Measurements from ENCODE around the gene NOM1.

Gene NOM1

DNA sequence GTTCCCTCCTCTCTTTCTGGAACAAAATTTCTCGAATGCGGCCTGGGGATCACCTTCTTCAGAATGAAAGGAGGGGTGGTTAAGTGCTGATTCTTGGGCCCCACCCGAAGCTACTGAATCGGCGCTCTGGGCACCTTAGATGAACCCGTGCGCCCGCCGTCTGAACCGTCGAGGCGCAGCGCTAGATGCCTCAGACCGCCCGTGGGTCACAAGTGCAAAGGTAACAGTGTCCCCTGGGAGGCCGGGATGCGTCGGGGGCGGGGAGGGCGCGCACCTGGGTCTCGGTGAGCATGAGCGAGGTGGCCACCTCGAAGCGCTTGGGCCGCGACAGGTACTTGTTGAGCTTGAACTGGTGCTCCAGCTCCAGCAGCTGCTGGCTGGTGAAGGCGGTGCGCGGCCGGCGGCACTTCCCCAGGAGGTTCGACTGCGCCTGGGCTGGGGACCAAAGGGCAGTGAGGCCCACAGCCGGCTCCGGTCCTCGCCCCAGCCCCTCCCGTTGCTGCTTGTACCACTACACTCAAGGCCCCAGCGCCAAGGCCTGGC lies 56.8 kb downstream of the NOM1 start:
- H3K4me3 ChIP-seq (replicated peaks; ENCODE audit: insufficient read depth, low read length) = no peak overlapping the region
- TF ChIP-seq GABPA (IDR thresholded peaks at IDR 0.05; ENCODE audit: low read depth) = no peak
- TF ChIP-seq, protein P1, sequence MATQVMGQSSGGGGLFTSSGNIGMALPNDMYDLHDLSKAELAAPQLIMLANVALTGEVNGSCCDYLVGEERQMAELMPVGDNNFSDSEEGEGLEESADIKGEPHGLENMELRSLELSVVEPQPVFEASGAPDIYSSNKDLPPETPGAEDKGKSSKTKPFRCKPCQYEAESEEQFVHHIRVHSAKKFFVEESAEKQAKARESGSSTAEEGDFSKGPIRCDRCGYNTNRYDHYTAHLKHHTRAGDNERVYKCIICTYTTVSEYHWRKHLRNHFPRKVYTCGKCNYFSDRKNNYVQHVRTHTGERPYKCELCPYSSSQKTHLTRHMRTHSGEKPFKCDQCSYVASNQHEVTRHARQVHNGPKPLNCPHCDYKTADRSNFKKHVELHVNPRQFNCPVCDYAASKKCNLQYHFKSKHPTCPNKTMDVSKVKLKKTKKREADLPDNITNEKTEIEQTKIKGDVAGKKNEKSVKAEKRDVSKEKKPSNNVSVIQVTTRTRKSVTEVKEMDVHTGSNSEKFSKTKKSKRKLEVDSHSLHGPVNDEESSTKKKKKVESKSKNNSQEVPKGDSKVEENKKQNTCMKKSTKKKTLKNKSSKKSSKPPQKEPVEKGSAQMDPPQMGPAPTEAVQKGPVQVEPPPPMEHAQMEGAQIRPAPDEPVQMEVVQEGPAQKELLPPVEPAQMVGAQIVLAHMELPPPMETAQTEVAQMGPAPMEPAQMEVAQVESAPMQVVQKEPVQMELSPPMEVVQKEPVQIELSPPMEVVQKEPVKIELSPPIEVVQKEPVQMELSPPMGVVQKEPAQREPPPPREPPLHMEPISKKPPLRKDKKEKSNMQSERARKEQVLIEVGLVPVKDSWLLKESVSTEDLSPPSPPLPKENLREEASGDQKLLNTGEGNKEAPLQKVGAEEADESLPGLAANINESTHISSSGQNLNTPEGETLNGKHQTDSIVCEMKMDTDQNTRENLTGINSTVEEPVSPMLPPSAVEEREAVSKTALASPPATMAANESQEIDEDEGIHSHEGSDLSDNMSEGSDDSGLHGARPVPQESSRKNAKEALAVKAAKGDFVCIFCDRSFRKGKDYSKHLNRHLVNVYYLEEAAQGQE (IDR thresholded peaks at IDR 0.05; ENCODE audit: insufficient replicate concordance, low read depth) = no peak
- TF ChIP-seq SPI1 (IDR thresholded peaks at IDR 0.05; ENCODE audit: borderline replicate concordance, low read depth) = no peak
- H3K27ac ChIP-seq (replicated peaks) = no peak overlapping the region
- no peak for DNase-seq (ENCODE audit: low read depth in 1 of 2, low spot score in 1 of 2)
- peaks cover 84% of the 10 kb centered on the region for H3K27me3 ChIP-seq (ENCODE audit: insufficient read depth, poor library complexity, severe bottlenecking)

DNA sequence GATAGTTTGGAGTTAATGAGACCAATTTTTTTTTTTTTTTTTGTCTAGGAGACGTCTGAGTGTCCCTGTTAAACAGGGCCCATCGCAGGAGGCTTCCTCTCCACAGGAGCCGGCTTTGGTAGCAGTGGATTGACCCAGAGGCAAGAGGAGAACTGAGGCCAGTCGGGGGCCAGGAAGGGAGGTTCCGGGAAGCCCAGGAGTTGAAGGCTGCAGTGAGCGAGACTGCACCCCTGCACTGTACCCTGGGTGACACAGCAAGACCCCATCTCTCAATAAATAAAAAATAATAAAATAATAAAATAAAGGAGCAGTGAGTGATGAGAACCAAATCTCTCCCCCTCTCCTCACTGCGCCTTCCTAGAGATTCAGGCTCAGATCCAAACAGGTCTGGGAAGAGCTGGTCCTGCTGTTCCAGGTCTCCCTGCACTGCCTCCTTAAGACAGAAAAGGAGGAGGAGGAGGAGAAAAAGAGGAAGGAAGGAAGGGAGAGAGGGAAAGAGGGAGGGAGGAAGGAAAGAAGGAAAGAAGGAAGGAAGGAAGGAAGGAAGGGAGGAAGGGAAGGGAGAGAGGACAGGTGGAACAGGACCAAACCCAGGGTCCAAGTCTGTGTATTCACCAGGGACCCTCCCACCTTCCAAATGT lies 57.4 kb downstream of the NOM1 start:
- Histone ChIP-seq H3K4me3 (replicated peaks; ENCODE audit: insufficient read depth, low read length) (no peak overlapping the region), H3K27me3 (ENCODE audit: insufficient read depth, poor library complexity, severe bottlenecking) (peaks cover 85% of the 10 kb centered on the region), H3K27ac (replicated peaks) (no peak overlapping the region)
- no peak for DNase-seq (ENCODE audit: low read depth in 1 of 2, low spot score in 1 of 2)
- TF ChIP-seq GABPA (IDR thresholded peaks at IDR 0.05; ENCODE audit: low read depth) (no peak), POLR2AphosphoS5 (IDR thresholded peaks at IDR 0.05; ENCODE audit: low read depth) (no peak), SPI1 (IDR thresholded peaks at IDR 0.05; ENCODE audit: borderline replicate concordance, low read depth) (no peak)
- TF ChIP-seq, protein P1 (IDR thresholded peaks at IDR 0.05; ENCODE audit: insufficient replicate concordance, low read depth) = no peak
- TF ChIP-seq, protein P2, sequence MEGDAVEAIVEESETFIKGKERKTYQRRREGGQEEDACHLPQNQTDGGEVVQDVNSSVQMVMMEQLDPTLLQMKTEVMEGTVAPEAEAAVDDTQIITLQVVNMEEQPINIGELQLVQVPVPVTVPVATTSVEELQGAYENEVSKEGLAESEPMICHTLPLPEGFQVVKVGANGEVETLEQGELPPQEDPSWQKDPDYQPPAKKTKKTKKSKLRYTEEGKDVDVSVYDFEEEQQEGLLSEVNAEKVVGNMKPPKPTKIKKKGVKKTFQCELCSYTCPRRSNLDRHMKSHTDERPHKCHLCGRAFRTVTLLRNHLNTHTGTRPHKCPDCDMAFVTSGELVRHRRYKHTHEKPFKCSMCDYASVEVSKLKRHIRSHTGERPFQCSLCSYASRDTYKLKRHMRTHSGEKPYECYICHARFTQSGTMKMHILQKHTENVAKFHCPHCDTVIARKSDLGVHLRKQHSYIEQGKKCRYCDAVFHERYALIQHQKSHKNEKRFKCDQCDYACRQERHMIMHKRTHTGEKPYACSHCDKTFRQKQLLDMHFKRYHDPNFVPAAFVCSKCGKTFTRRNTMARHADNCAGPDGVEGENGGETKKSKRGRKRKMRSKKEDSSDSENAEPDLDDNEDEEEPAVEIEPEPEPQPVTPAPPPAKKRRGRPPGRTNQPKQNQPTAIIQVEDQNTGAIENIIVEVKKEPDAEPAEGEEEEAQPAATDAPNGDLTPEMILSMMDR (IDR thresholded peaks at IDR 0.05; ENCODE audit: insufficient read depth, low read length) = no peak

DNA sequence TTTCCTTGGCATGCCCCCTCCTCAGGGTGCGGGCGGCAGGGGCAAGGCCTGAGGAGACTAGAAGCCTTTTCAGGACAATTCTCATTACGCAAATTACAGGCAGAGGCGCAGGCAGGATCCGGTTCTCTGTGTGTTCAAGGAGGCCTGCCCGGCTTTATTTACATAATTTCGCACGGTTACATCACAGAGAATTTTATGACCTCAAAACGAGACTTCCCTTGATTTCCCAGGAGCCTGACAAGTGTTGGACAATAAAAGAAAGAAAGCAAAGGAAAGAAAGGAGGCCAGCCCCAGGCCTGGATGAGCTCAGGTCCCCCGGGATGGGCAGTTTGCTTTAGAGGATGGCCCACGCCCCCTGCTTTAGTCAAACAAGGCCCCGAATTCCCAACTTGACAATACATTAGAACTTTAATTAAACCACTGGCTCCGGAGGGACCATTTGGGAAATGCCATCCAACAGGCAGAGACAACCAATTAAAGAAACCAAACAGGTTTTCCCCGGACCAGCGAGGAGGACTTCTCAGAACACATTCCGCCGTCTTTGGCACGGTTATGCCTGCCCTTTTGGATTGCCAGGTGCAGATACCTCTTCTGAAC lies 58.1 kb downstream of the NOM1 start:
- Histone ChIP-seq H3K27ac (replicated peaks) (no peak overlapping the region), H3K4me3 (replicated peaks; ENCODE audit: insufficient read depth, low read length) (no peak overlapping the region), H3K27me3 (ENCODE audit: insufficient read depth, poor library complexity, severe bottlenecking) (peaks cover 83% of the 10 kb centered on the region)
- TF ChIP-seq, protein P1 (IDR thresholded peaks at IDR 0.05; ENCODE audit: insufficient replicate concordance, low read depth) = no peak
- TF ChIP-seq GABPA (IDR thresholded peaks at IDR 0.05; ENCODE audit: low read depth) (no peak), POLR2AphosphoS5 (IDR thresholded peaks at IDR 0.05; ENCODE audit: low read depth) (no peak), SPI1 (IDR thresholded peaks at IDR 0.05; ENCODE audit: borderline replicate concordance, low read depth) (no peak)
- TF ChIP-seq, protein P2 (IDR thresholded peaks at IDR 0.05; ENCODE audit: insufficient read depth, low read length) = no peak
- no peak for DNase-seq (ENCODE audit: low read depth in 1 of 2, low spot score in 1 of 2)
